Neutrophil (primary cell): Measurements from ENCODE around the gene SELENOF.
"Not testable (repeated sequence)": the region's sequence is repeated elsewhere in the genome, so short reads cannot be mapped to it uniquely, and the experiment has no call there.

ENCODE experiments used
- H3K27ac ChIP-seq: fragments of 200-600 bp; sonication (generic); 2 replicates; pipeline ENCODE4 v1.5.1; 2016; ENCODE audit warnings: mild to moderate bottlenecking, moderate library complexity
- H3K27me3 ChIP-seq: fragments of 200-600 bp; sonication (generic); 2 replicates; pipeline ENCODE4 v1.6.0; 2016; ENCODE audit warnings: mild to moderate bottlenecking
- H3K36me3 ChIP-seq: fragments of 200-600 bp; sonication (generic); 2 replicates; pipeline ENCODE4 v1.5.1; 2017
- H3K4me1 ChIP-seq, 2 experiments: fragments of 200-600 bp in 1 of 2; sonication (generic) in 1 of 2; 1 replicate in 1 of 2; 2 replicates in 1 of 2; pipeline versions ENCODE4 v1.5.1 to v1.6.1; 2013 to 2016; ENCODE audit warnings: low read depth in 1 of 2, low read length in 1 of 2, mild to moderate bottlenecking in 1 of 2, moderate library complexity in 1 of 2; ENCODE audit not compliant: control insufficient read depth in 1 of 2, insufficient read depth in 1 of 2
- H3K4me3 ChIP-seq, 2 experiments: fragments of 200-600 bp in 1 of 2; sonication (generic) in 1 of 2; 1 replicate in 1 of 2; 2 replicates in 1 of 2; pipeline ENCODE4 v1.5.1; 2013 to 2016; ENCODE audit warnings: low read depth in 1 of 2, low read length in 1 of 2, mild to moderate bottlenecking in 1 of 2, moderate library complexity in 1 of 2
- H3K9me3 ChIP-seq: fragments of 200-600 bp; sonication (generic); 2 replicates; pipeline ENCODE4 v1.5.1; 2016
- TF ChIP-seq, protein P1 (sequence below): fragments of 200-600 bp; sonication (generic); IDR thresholded peaks from 2 replicates; pipeline ENCODE4 v1.5.1; 2016; ENCODE audit warnings: antibody characterized with exemption

SELENOF gene

DNA sequence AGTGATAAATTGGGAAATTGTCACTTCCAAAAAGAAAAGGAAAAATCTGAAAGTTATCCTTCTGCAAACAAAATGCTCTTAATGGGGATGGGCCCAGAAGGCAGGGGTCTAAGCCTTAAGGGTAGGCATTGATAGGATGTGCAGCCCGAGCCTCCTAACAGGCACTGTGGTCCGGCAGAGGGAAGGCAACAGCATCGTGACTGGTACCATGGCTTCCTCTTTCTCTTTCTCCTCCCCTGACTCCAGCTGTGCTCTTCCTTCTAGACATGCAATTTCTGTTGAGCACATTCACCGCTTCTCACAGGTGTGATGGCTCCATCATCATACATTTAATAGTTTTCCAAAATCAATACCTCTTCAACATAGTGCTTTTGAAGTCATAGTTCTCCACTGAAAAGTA lies 91.5 kb downstream of the SELENOF start:
- Histone ChIP-seq H3K4me1 (peaks cover 3 to 9% of the 10 kb centered on the region in 2 experiments), H3K27ac (no peak overlapping the region), H3K27me3 (no peaks in the 10 kb centered on the region), H3K4me3 (no peak overlapping the region), H3K36me3 (no peaks in the 10 kb centered on the region), H3K9me3 (no peaks in the 10 kb centered on the region)
- TF ChIP-seq, protein P1, sequence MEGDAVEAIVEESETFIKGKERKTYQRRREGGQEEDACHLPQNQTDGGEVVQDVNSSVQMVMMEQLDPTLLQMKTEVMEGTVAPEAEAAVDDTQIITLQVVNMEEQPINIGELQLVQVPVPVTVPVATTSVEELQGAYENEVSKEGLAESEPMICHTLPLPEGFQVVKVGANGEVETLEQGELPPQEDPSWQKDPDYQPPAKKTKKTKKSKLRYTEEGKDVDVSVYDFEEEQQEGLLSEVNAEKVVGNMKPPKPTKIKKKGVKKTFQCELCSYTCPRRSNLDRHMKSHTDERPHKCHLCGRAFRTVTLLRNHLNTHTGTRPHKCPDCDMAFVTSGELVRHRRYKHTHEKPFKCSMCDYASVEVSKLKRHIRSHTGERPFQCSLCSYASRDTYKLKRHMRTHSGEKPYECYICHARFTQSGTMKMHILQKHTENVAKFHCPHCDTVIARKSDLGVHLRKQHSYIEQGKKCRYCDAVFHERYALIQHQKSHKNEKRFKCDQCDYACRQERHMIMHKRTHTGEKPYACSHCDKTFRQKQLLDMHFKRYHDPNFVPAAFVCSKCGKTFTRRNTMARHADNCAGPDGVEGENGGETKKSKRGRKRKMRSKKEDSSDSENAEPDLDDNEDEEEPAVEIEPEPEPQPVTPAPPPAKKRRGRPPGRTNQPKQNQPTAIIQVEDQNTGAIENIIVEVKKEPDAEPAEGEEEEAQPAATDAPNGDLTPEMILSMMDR = no peak

DNA sequence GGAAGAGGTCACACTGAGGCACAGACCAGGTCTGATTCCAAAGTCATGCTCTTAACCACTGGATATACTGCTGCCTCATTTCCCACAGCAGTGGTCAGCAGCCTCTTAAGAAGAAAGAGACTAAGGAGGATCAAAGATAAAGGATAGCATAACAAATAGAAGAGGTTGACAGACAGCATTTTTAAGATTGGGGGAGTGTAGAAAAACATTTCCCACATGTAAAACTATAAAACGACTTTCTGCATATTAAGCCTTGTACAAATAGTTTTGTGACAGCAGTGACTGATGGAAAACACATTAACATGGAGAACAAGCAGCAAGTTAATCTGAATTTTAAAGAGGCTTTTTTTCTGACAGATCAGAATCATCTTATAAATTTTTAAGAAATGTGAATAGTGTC lies 92.0 kb downstream of the SELENOF start:
- no peaks in the 10 kb centered on the region for H3K9me3 ChIP-seq
- no peak overlapping the region for H3K27ac ChIP-seq
- H3K4me1 ChIP-seq = peaks cover 3 to 9% of the 10 kb centered on the region in 2 experiments
- no peak overlapping the region for H3K4me3 ChIP-seq
- no peaks in the 10 kb centered on the region for H3K27me3 ChIP-seq
- no peaks in the 10 kb centered on the region for H3K36me3 ChIP-seq
- TF ChIP-seq, protein P1 = no peak

DNA sequence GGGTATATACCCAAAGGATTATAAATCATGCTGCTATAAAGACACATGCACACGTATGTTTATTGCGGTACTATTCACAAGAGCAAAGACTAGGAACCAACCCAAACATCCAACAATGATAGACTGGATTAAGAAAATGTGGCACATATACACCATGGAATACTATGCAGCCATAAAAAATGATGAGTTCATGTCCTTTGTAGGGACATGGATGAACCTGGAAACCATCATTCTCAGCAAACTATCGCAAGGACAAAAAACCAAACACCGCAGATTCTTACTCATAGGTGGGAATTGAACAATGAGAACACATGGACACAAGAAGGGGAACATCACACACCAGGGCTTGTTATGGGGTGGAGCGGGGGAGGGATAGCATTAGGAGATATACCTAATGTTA lies 94.0 kb downstream of the SELENOF start:
- H3K27me3 ChIP-seq, H3K27ac ChIP-seq, H3K36me3 ChIP-seq, H3K9me3 ChIP-seq, H3K4me1 ChIP-seq, H3K4me3 ChIP-seq: not testable (repeated sequence)

DNA sequence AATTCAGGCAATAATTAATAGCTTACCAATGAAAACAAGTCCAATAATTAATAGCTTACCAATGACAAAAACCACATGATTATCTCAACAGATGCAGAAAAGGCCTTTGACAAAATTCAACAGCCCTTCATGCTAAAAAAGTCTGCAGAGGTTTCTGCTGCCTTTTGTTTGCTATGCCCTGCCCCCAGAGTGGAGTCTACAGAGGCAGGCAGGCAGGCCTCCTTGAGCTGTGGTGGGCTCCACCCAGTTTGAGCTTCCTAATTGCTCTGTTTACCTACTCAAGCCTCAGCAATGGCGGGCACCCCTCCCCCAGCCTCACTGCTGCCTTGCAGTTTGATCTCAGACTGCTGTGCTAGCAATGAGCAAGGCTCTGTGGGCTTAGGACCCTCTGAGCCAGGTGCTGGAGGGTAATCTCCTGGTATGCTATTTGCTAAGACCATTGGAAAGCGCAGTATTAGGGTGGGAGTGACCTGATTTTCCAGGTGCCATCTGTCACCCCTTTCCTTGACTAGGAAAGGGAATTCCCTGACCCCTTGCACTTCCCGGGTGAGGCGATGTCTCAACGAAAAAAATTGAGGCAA lies 96.6 kb downstream of the SELENOF start:
- H3K9me3 ChIP-seq, H3K4me1 ChIP-seq, H3K27me3 ChIP-seq, H3K27ac ChIP-seq, H3K4me3 ChIP-seq, H3K36me3 ChIP-seq: not testable (repeated sequence)

DNA sequence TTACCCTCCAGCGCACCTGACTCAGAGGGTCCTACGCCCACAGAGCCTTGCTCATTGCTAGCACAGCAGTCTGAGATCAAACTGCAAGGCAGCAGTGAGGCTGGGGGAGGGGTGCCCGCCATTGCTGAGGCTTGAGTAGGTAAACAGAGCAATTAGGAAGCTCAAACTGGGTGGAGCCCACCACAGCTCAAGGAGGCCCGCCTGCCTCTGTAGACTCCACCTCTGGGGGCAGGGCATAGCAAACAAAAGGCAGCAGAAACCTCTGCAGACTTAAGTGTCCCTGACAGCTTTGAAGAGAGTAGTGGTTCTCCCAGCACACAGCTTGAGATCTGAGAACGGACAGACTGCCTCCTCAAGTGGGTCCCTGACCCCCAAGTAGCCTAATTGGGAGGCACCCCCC lies 99.8 kb downstream of the SELENOF start:
- not testable (repeated sequence) for H3K4me1 ChIP-seq, H3K4me3 ChIP-seq, H3K9me3 ChIP-seq, H3K27me3 ChIP-seq, H3K27ac ChIP-seq, H3K36me3 ChIP-seq
